Esophagus muscularis mucosa (tissue), 4 donors: Measurements from ENCODE around the gene MYL11. TPM values are rescaled to one million over a fixed set of nuclear protein-coding genes. Genes with fewer than 3 reads are reported as not detected.

Experiments used
- DNase-seq: peaks from one replicate; pipeline ENCODE4 v3.0.0-alpha.2; 2017; ENCODE audit errors: extremely low spot score
- H3K27ac ChIP-seq, 4 donors: fragments of 200-600 bp; sonication (generic); replicated peaks in 1 of 4; 1 replicate in 3 of 4; 2 replicates in 1 of 4; pipeline ENCODE4 v1.5.1; 2016 to 2019; ENCODE audit warnings: mild to moderate bottlenecking in 1 of 4
- H3K27me3 ChIP-seq, 4 donors: fragments of 200-600 bp; sonication (generic); one replicate each; pipeline versions ENCODE4 v1.5.1 to v1.6.0; 2016 to 2019
- H3K36me3 ChIP-seq, 4 donors: fragments of 200-600 bp; sonication (generic); one replicate each; pipeline ENCODE4 v1.5.1; 2016 to 2019
- H3K4me1 ChIP-seq, 4 donors: fragments of 200-600 bp; sonication (generic); one replicate each; pipeline ENCODE4 v1.5.1; 2016 to 2019
- H3K4me3 ChIP-seq, 4 donors: fragments of 200-600 bp; sonication (generic); 1 replicate in 2 of 4; 2 replicates in 2 of 4; pipeline ENCODE4 v1.5.1; 2016 to 2019; ENCODE audit warnings: mild to moderate bottlenecking in 4 of 4, moderate library complexity in 1 of 4
- H3K9me3 ChIP-seq, 4 donors: fragments of 200-600 bp; sonication (generic); 1 replicate in 3 of 4; 2 replicates in 1 of 4; pipeline ENCODE4 v1.5.1; 2016 to 2019
- EP300 ChIP-seq: sonication (generic); formaldehyde crosslinking; IDR thresholded peaks from one replicate; pipeline ENCODE4 v1.6.1; 2017; ENCODE audit warnings: antibody characterized with exemption
- POLR2A ChIP-seq: fragments of 450-650 bp; IDR thresholded peaks from one replicate; pipeline ENCODE4 v1.6.1; 2017; ENCODE audit warnings: antibody characterized with exemption, moderate library complexity, mild to moderate bottlenecking, low read depth
- POLR2AphosphoS5 ChIP-seq, 2 donors: sonication (generic); formaldehyde crosslinking; IDR thresholded peaks; one replicate each; pipeline ENCODE4 v1.6.1; 2017; ENCODE audit warnings: antibody characterized with exemption in 2 of 2
- WGBS: methylation state at CpG from one replicate; pipeline ENCODE4 v1.1.5; 2018; 5-methylcytosine and 5-hydroxymethylcytosine counted together
- intact Hi-C: fragments of 100-400 bp; cut with DNase I; formaldehyde crosslinking; loops from one replicate; pipeline ENCODE4 v1.15.1; 2023
- total RNA-seq, 4 donors: library from RNA; depleted of rRNA; stranded (reverse); fragments of >200 nt; gene quantifications; one replicate each; pipeline versions ENCODE4 v1.1.0 to v1.2.1, GENCODE V29; 2016
- TF ChIP-seq, protein P1 (sequence below), 3 experiments: fragments of 200-600 bp in 2 of 3; fragments of 450-650 bp in 1 of 3; sonication (generic) in 2 of 3; IDR thresholded peaks; one replicate each; pipeline ENCODE4 v1.5.1; 2017 to 2019; ENCODE audit warnings: antibody characterized with exemption in 3 of 3, mild to moderate bottlenecking in 2 of 3, moderate library complexity in 1 of 3

Gene MYL11
- total RNA-seq, 4 donors from 2014 or later = not detected

DNA sequence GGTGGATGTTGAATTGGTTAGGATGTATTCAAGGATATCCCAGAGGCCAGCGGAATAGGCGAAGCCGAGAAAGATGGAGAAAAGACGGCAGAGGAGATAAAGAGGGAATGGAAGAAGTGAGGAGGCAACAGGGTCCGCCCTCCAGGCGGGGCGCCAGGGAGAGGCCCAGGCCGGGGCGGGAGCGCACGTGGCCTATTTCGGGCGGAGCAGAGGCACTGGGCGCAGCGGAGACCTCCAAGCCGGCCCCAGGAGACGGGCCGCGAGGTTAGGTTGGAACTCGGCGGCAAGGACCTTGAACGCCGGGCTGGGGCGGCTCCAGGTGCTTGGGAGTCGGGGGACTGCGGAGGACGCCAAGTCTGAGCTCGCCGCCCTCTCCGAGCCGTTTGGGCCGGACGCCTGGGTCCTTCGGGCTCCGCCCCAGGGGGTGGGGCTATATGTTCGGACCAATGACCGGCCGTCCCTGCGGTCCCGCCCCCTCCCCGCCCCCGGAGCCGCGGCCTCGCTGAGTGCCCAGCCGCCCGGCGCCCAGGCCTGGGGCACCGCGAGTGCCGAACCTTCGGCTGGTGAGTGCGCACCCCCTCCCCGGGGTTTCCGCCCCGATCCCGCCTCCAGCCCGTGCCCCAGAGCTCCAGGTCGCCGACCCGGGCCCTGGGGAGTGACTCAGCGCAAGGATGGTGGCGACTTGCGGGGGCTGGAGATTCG is 32.7 kb downstream of the MYL11 start, which contains the start of gene ZNF771:
TSS of gene ZNF771 (plus strand) at position 505 of the 702 bp plus-strand sequence. CDS start 448 bp downstream, outside the sequence.
- under 1% methylated on average over 27 of the region's 65 CpGs for WGBS
- peak within 1 kb of the TSS; percentile 65 to 81 (median 68) for H3K4me3 ChIP-seq
- peaks cover 0 to 17% (median 8%) of the 10 kb centered on the region in 4 donors for H3K36me3 ChIP-seq
- TF ChIP-seq POLR2AphosphoS5 (IDR thresholded peaks at IDR 0.05) (peak; percentile 60 to 81), POLR2A (no peak)
- H3K9me3 ChIP-seq = no peaks in the 10 kb centered on the region
- peaks cover 23 to 38% (median 31%) of the 10 kb centered on the region in 4 donors for H3K4me1 ChIP-seq
- peak; percentile 98 for DNase-seq
- intact Hi-C loops = loop anchor here (10.0 kb wide), 2 partner anchors 52 to 312 kb away; partner anchors contain the start of genes CD2BP2, TBX6 and YPEL3
- H3K27me3 ChIP-seq = no peaks in the 10 kb centered on the region
- peak within 1 kb of the TSS; percentile 81 to 94 (median 92) for H3K27ac ChIP-seq

GRCh38 chr16:30407804-30408534 is 33.4 kb downstream of the MYL11 start:
- Histone ChIP-seq H3K4me3 (peak overlapping the region; percentile 65 to 81 (median 68)), H3K27me3 (no peaks in the 10 kb centered on the region), H3K4me1 (peaks cover 23 to 38% (median 31%) of the 10 kb centered on the region in 4 donors), H3K36me3 (peaks cover 0 to 24% (median 10%) of the 10 kb centered on the region in 4 donors), H3K27ac (peak overlapping the region; percentile 81 to 94 (median 92)), H3K9me3 (no peaks in the 10 kb centered on the region)
- TF ChIP-seq POLR2A (no peak), POLR2AphosphoS5 (IDR thresholded peaks at IDR 0.05) (no peak), EP300 (no peak)
- TF ChIP-seq, protein P1, sequence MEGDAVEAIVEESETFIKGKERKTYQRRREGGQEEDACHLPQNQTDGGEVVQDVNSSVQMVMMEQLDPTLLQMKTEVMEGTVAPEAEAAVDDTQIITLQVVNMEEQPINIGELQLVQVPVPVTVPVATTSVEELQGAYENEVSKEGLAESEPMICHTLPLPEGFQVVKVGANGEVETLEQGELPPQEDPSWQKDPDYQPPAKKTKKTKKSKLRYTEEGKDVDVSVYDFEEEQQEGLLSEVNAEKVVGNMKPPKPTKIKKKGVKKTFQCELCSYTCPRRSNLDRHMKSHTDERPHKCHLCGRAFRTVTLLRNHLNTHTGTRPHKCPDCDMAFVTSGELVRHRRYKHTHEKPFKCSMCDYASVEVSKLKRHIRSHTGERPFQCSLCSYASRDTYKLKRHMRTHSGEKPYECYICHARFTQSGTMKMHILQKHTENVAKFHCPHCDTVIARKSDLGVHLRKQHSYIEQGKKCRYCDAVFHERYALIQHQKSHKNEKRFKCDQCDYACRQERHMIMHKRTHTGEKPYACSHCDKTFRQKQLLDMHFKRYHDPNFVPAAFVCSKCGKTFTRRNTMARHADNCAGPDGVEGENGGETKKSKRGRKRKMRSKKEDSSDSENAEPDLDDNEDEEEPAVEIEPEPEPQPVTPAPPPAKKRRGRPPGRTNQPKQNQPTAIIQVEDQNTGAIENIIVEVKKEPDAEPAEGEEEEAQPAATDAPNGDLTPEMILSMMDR (IDR thresholded peaks at IDR 0.05) = no peak
- intact Hi-C loops = loop anchor here (10.0 kb wide), 2 partner anchors 53 to 313 kb away; partner anchors contain the start of genes CD2BP2, TBX6 and YPEL3
- WGBS = 12% methylated on average over 14 of the region's 19 CpGs
- no peak for DNase-seq

DNA sequence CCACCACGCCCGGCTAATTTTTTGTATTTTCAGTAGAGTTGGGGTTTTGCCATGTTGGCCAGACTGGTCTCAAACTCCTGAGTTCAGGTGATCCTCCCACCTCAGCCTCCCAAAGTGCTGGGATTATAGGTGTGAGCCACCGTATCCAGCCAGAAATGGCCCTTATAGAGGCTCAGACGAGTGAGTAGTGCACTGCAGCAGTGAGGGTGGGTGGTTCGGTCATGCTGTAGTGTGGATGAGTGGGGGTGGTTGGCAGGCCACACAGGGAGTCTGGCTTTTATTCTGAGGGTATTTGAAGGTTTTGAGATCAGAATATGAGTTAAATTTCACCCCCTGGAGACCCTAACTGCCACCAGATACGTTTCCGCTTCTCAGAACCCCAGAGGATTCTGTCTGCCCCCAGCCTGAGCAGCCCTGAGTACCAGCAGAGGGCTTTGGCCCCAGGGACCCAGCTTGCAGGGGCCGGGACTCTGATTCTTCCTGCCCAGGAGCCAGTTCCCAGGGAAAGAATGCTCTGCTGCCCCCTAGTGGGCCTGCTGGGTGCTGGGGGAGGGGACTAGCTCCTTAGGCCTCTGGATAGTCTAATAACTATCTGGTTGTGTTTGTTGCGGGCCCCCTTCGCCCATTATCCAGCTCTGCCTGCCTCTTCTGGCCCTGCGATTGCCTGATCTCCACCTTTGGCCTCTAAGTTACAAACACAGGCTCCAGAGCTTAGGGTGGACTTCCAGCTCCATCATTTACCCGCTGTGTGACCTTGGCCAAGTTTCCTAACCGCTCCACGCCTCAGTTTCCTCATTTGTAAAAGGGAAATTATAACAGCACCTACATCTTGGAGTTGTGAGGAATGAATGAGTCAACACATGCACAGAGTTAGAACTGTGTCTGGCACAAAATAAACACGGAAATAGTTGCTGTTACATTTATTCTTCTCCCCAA is 34.8 kb downstream of the MYL11 start:
- Histone ChIP-seq H3K36me3 (peaks cover 0 to 38% (median 16%) of the 10 kb centered on the region in 4 donors), H3K27me3 (no peaks in the 10 kb centered on the region), H3K27ac (peak overlapping the region; percentile 5 to 94 (median 52)), H3K4me3 (peak overlapping the region in 2 of 4 donors; percentile 1 to 28), H3K9me3 (no peaks in the 10 kb centered on the region), H3K4me1 (peaks cover 23 to 38% (median 31%) of the 10 kb centered on the region in 4 donors)
- no peak for TF ChIP-seq EP300
- TF ChIP-seq, protein P1 (IDR thresholded peaks at IDR 0.05) = peak; percentile 91 to 96 (median 95)
- TF ChIP-seq POLR2A = no peak
- peak; percentile 46 to 63 for TF ChIP-seq POLR2AphosphoS5 (IDR thresholded peaks at IDR 0.05)
- intact Hi-C loops = loop anchor here (10.0 kb wide), 2 partner anchors 55 to 315 kb away; partner anchors contain the start of genes CD2BP2, TBX6 and YPEL3
- 36% methylated on average over 15 of the region's 15 CpGs for WGBS
- DNase-seq = peak; percentile 97

GRCh38 chr16:30413112-30413806 is 38.7 kb downstream of the MYL11 start:
- peaks cover 19 to 40% (median 32%) of the 10 kb centered on the region in 4 donors for H3K4me1 ChIP-seq
- no peak for DNase-seq
- no peaks in the 10 kb centered on the region for H3K9me3 ChIP-seq
- TF ChIP-seq, protein P1 (IDR thresholded peaks at IDR 0.05) = no peak
- TF ChIP-seq EP300 = no peak
- TF ChIP-seq POLR2A = no peak
- TF ChIP-seq POLR2AphosphoS5 (IDR thresholded peaks at IDR 0.05) = no peak
- H3K36me3 ChIP-seq = peaks cover 0 to 40% (median 16%) of the 10 kb centered on the region in 4 donors
- no peaks in the 10 kb centered on the region for H3K27me3 ChIP-seq
- no peak overlapping the region for H3K4me3 ChIP-seq
- H3K27ac ChIP-seq = no peak overlapping the region
- intact Hi-C loops = no loop called here
- WGBS = 89% methylated on average over 6 of the region's 6 CpGs
